Measurements from ENCODE around the gene TRAF4. TPM values are rescaled to one million over a fixed set of nuclear protein-coding genes. Genes with fewer than 3 reads are reported as not detected.

The TRAF4 gene
- total and polyA plus RNA-seq, 9 of the 15 experiments (the other 6 are each of a cell fraction or from before 2014, with no cell fraction given): 2.4 to 147 (median 72.4) TPM

DNA sequence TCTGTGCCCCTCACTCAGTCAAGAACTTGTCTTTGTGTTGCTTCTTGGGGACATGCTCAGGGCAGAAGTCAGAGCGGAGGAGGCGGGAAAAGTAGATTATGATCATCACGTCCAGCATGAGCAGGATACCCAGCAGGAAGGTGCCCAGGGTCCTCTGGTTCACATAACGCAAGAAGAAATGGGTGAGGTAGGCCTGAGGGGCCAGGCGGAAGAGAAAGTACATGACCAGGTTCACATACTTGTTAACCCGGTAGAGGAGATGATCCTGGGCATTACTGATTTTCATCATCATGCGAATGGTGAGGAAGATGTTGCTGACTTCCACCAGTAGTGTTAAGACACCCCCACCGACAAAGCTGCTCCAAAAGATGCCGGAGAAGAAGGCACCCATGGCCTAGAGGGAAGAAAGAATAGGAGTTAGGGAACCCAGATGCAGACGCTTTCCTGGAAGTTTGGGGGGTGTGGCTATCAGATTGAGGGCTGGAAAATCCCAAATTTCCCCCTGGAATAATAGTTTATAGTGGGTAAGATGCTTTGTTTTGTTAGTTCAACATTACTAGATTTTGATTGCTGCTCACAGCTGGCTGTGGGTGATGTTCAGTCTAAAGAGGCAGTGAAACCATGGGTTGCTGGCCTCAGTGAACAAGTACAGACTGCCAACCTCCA is 19.2 kb upstream of the TRAF4 start (continued):
- TF ChIP-seq, protein P1, sequence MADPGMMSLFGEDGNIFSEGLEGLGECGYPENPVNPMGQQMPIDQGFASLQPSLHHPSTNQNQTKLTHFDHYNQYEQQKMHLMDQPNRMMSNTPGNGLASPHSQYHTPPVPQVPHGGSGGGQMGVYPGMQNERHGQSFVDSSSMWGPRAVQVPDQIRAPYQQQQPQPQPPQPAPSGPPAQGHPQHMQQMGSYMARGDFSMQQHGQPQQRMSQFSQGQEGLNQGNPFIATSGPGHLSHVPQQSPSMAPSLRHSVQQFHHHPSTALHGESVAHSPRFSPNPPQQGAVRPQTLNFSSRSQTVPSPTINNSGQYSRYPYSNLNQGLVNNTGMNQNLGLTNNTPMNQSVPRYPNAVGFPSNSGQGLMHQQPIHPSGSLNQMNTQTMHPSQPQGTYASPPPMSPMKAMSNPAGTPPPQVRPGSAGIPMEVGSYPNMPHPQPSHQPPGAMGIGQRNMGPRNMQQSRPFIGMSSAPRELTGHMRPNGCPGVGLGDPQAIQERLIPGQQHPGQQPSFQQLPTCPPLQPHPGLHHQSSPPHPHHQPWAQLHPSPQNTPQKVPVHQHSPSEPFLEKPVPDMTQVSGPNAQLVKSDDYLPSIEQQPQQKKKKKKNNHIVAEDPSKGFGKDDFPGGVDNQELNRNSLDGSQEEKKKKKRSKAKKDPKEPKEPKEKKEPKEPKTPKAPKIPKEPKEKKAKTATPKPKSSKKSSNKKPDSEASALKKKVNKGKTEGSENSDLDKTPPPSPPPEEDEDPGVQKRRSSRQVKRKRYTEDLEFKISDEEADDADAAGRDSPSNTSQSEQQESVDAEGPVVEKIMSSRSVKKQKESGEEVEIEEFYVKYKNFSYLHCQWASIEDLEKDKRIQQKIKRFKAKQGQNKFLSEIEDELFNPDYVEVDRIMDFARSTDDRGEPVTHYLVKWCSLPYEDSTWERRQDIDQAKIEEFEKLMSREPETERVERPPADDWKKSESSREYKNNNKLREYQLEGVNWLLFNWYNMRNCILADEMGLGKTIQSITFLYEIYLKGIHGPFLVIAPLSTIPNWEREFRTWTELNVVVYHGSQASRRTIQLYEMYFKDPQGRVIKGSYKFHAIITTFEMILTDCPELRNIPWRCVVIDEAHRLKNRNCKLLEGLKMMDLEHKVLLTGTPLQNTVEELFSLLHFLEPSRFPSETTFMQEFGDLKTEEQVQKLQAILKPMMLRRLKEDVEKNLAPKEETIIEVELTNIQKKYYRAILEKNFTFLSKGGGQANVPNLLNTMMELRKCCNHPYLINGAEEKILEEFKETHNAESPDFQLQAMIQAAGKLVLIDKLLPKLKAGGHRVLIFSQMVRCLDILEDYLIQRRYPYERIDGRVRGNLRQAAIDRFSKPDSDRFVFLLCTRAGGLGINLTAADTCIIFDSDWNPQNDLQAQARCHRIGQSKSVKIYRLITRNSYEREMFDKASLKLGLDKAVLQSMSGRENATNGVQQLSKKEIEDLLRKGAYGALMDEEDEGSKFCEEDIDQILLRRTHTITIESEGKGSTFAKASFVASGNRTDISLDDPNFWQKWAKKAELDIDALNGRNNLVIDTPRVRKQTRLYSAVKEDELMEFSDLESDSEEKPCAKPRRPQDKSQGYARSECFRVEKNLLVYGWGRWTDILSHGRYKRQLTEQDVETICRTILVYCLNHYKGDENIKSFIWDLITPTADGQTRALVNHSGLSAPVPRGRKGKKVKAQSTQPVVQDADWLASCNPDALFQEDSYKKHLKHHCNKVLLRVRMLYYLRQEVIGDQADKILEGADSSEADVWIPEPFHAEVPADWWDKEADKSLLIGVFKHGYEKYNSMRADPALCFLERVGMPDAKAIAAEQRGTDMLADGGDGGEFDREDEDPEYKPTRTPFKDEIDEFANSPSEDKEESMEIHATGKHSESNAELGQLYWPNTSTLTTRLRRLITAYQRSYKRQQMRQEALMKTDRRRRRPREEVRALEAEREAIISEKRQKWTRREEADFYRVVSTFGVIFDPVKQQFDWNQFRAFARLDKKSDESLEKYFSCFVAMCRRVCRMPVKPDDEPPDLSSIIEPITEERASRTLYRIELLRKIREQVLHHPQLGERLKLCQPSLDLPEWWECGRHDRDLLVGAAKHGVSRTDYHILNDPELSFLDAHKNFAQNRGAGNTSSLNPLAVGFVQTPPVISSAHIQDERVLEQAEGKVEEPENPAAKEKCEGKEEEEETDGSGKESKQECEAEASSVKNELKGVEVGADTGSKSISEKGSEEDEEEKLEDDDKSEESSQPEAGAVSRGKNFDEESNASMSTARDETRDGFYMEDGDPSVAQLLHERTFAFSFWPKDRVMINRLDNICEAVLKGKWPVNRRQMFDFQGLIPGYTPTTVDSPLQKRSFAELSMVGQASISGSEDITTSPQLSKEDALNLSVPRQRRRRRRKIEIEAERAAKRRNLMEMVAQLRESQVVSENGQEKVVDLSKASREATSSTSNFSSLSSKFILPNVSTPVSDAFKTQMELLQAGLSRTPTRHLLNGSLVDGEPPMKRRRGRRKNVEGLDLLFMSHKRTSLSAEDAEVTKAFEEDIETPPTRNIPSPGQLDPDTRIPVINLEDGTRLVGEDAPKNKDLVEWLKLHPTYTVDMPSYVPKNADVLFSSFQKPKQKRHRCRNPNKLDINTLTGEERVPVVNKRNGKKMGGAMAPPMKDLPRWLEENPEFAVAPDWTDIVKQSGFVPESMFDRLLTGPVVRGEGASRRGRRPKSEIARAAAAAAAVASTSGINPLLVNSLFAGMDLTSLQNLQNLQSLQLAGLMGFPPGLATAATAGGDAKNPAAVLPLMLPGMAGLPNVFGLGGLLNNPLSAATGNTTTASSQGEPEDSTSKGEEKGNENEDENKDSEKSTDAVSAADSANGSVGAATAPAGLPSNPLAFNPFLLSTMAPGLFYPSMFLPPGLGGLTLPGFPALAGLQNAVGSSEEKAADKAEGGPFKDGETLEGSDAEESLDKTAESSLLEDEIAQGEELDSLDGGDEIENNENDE (IDR thresholded peaks at IDR 0.05; ENCODE audit: low read depth, low read length): no peak
- TF ChIP-seq ZNF695 (CRISPR knock-in tag; IDR thresholded peaks at IDR 0.05) (peak; percentile 7; the same call in 1 of the 2 replicates), CXXC5 (CRISPR knock-in tag; IDR thresholded peaks at IDR 0.05) (no peak), CHCHD3 (CRISPR knock-in tag; IDR thresholded peaks at IDR 0.05) (no peak), POLR2G (IDR thresholded peaks at IDR 0.05; ENCODE audit: low read depth, low read length) (no peak), SIN3B (IDR thresholded peaks at IDR 0.05; ENCODE audit: low read depth) (no peak)
- TF ChIP-seq, protein P2, sequence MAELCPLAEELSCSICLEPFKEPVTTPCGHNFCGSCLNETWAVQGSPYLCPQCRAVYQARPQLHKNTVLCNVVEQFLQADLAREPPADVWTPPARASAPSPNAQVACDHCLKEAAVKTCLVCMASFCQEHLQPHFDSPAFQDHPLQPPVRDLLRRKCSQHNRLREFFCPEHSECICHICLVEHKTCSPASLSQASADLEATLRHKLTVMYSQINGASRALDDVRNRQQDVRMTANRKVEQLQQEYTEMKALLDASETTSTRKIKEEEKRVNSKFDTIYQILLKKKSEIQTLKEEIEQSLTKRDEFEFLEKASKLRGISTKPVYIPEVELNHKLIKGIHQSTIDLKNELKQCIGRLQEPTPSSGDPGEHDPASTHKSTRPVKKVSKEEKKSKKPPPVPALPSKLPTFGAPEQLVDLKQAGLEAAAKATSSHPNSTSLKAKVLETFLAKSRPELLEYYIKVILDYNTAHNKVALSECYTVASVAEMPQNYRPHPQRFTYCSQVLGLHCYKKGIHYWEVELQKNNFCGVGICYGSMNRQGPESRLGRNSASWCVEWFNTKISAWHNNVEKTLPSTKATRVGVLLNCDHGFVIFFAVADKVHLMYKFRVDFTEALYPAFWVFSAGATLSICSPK (IDR thresholded peaks at IDR 0.05; ENCODE audit: borderline replicate concordance): no peak
- TF ChIP-seq, protein P3, sequence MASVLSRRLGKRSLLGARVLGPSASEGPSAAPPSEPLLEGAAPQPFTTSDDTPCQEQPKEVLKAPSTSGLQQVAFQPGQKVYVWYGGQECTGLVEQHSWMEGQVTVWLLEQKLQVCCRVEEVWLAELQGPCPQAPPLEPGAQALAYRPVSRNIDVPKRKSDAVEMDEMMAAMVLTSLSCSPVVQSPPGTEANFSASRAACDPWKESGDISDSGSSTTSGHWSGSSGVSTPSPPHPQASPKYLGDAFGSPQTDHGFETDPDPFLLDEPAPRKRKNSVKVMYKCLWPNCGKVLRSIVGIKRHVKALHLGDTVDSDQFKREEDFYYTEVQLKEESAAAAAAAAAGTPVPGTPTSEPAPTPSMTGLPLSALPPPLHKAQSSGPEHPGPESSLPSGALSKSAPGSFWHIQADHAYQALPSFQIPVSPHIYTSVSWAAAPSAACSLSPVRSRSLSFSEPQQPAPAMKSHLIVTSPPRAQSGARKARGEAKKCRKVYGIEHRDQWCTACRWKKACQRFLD (CRISPR knock-in tag; IDR thresholded peaks at IDR 0.05): no peak
- TF ChIP-seq, protein P4, sequence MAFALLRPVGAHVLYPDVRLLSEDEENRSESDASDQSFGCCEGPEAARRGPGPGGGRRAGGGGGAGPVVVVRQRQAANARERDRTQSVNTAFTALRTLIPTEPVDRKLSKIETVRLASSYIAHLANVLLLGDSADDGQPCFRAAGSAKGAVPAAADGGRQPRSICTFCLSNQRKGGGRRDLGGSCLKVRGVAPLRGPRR (CRISPR knock-in tag; IDR thresholded peaks at IDR 0.05): no peak
- TF ChIP-seq, protein P5, sequence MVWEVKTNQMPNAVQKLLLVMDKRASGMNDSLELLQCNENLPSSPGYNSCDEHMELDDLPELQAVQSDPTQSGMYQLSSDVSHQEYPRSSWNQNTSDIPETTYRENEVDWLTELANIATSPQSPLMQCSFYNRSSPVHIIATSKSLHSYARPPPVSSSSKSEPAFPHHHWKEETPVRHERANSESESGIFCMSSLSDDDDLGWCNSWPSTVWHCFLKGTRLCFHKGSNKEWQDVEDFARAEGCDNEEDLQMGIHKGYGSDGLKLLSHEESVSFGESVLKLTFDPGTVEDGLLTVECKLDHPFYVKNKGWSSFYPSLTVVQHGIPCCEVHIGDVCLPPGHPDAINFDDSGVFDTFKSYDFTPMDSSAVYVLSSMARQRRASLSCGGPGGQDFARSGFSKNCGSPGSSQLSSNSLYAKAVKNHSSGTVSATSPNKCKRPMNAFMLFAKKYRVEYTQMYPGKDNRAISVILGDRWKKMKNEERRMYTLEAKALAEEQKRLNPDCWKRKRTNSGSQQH (CRISPR knock-in tag; IDR thresholded peaks at IDR 0.05): no peak; the same call in 1 of the 2 replicates

Data from K562 (cell line).